HuH-7 (cell line): Measurements from ENCODE around the gene TRIM62.

Source experiments
- DNase-seq: peaks from one replicate; pipeline ENCODE4 v3.0.0; 2011; ENCODE audit warnings: low spot score

The TRIM62 gene

GRCh38 chr1:33181921-33182341 lies at the start of gene TRIM62:
TSS of gene TRIM62 (minus strand) at chr1:33182043. CDS start at chr1:33181432, 611 bp downstream.
- peak; percentile 89 for DNase-seq

- no peak for DNase-seq
These were observed 49.3 kb upstream of the TRIM62 start for GRCh38 chr1:33231166-33231565.

GRCh38 chr1:33228935-33229487 lies 47.2 kb upstream of the TRIM62 start:
- DNase-seq, result no peak

GRCh38 chr1:33225586-33225985 lies 43.7 kb upstream of the TRIM62 start:
- no peak for DNase-seq

- no peak for DNase-seq
These were observed 42.4 kb upstream of the TRIM62 start for GRCh38 chr1:33224166-33224707.

GRCh38 chr1:33222381-33222780 lies 40.5 kb upstream of the TRIM62 start:
- no peak for DNase-seq

GRCh38 chr1:33221385-33221758 lies 39.5 kb upstream of the TRIM62 start:
- no peak for DNase-seq

- no peak for DNase-seq
These were observed 39.0 kb upstream of the TRIM62 start for GRCh38 chr1:33220676-33221384.

- DNase-seq, result no peak
These were observed 38.2 kb upstream of the TRIM62 start for GRCh38 chr1:33219886-33220661.

GRCh38 chr1:33211972-33212371 lies 30.1 kb upstream of the TRIM62 start:
- DNase-seq, result no peak

- no peak for DNase-seq
These were observed 24.5 kb upstream of the TRIM62 start for GRCh38 chr1:33206340-33206739.

- DNase-seq, result no peak
These were observed 13.7 kb upstream of the TRIM62 start for GRCh38 chr1:33195556-33195955.

- no peak for DNase-seq
These were observed 10.0 kb upstream of the TRIM62 start for GRCh38 chr1:33191731-33192275.

- DNase-seq, result no peak
These were observed 8.9 kb upstream of the TRIM62 start for GRCh38 chr1:33190701-33191100.

- DNase-seq, result no peak
These were observed 6.9 kb upstream of the TRIM62 start for GRCh38 chr1:33188572-33189275.

- no peak for DNase-seq
These were observed 5.1 kb upstream of the TRIM62 start for GRCh38 chr1:33186936-33187335.

GRCh38 chr1:33185541-33185940 lies 3.7 kb upstream of the TRIM62 start:
- DNase-seq, result no peak

- DNase-seq, result no peak
These were observed 1.5 kb upstream of the TRIM62 start for GRCh38 chr1:33183306-33183705.

- DNase-seq, result no peak
These were observed 1.1 kb upstream of the TRIM62 start for GRCh38 chr1:33182896-33183295.

GRCh38 chr1:33182401-33182841 lies 578 bp upstream of the TRIM62 start:
- DNase-seq, result no peak

GRCh38 chr1:33180911-33181890 lies 642 bp downstream of the TRIM62 start:
- DNase-seq, result peak; percentile 88
